ENCODE results near the gene TNS4.

Gene TNS4

DNA sequence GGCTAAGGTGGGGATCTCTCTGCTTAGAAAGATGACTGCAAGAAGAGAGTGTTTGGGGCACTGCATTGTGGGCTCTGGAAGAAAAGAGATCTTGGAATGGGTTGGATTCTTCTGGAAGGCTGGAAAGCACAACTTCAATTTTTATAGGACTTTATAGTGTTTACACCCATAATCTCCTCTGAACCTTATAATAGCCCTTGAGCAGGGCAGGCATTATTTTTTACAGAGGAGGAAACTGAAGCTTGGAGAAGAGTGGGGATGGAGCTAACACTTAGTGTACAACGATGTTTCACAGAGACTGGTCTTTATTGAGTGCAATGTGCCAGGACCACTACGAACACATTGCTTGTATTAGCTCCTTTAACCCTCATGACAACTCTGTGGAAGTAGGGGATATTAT lies 10.4 kb downstream of the TNS4 start:
- TF ChIP-seq, protein P1, sequence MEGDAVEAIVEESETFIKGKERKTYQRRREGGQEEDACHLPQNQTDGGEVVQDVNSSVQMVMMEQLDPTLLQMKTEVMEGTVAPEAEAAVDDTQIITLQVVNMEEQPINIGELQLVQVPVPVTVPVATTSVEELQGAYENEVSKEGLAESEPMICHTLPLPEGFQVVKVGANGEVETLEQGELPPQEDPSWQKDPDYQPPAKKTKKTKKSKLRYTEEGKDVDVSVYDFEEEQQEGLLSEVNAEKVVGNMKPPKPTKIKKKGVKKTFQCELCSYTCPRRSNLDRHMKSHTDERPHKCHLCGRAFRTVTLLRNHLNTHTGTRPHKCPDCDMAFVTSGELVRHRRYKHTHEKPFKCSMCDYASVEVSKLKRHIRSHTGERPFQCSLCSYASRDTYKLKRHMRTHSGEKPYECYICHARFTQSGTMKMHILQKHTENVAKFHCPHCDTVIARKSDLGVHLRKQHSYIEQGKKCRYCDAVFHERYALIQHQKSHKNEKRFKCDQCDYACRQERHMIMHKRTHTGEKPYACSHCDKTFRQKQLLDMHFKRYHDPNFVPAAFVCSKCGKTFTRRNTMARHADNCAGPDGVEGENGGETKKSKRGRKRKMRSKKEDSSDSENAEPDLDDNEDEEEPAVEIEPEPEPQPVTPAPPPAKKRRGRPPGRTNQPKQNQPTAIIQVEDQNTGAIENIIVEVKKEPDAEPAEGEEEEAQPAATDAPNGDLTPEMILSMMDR (IDR thresholded peaks at IDR 0.05; ENCODE audit: insufficient read depth, low read length) = no peak
- TF ChIP-seq POLR2AphosphoS5 (IDR thresholded peaks at IDR 0.05; ENCODE audit: low read depth) (no peak), GABPA (IDR thresholded peaks at IDR 0.05; ENCODE audit: low read depth) (no peak)
- TF ChIP-seq, protein P2, sequence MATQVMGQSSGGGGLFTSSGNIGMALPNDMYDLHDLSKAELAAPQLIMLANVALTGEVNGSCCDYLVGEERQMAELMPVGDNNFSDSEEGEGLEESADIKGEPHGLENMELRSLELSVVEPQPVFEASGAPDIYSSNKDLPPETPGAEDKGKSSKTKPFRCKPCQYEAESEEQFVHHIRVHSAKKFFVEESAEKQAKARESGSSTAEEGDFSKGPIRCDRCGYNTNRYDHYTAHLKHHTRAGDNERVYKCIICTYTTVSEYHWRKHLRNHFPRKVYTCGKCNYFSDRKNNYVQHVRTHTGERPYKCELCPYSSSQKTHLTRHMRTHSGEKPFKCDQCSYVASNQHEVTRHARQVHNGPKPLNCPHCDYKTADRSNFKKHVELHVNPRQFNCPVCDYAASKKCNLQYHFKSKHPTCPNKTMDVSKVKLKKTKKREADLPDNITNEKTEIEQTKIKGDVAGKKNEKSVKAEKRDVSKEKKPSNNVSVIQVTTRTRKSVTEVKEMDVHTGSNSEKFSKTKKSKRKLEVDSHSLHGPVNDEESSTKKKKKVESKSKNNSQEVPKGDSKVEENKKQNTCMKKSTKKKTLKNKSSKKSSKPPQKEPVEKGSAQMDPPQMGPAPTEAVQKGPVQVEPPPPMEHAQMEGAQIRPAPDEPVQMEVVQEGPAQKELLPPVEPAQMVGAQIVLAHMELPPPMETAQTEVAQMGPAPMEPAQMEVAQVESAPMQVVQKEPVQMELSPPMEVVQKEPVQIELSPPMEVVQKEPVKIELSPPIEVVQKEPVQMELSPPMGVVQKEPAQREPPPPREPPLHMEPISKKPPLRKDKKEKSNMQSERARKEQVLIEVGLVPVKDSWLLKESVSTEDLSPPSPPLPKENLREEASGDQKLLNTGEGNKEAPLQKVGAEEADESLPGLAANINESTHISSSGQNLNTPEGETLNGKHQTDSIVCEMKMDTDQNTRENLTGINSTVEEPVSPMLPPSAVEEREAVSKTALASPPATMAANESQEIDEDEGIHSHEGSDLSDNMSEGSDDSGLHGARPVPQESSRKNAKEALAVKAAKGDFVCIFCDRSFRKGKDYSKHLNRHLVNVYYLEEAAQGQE (IDR thresholded peaks at IDR 0.05; ENCODE audit: insufficient replicate concordance, low read depth) = no peak
- Histone ChIP-seq H3K4me3 (replicated peaks; ENCODE audit: insufficient read depth, low read length) (no peak overlapping the region), H3K27me3 (ENCODE audit: insufficient read depth, poor library complexity, severe bottlenecking) (peaks cover 24% of the 10 kb centered on the region), H3K27ac (replicated peaks) (no peak overlapping the region)
- no peak for DNase-seq (ENCODE audit: low read depth in 1 of 2, low spot score in 1 of 2)

DNA sequence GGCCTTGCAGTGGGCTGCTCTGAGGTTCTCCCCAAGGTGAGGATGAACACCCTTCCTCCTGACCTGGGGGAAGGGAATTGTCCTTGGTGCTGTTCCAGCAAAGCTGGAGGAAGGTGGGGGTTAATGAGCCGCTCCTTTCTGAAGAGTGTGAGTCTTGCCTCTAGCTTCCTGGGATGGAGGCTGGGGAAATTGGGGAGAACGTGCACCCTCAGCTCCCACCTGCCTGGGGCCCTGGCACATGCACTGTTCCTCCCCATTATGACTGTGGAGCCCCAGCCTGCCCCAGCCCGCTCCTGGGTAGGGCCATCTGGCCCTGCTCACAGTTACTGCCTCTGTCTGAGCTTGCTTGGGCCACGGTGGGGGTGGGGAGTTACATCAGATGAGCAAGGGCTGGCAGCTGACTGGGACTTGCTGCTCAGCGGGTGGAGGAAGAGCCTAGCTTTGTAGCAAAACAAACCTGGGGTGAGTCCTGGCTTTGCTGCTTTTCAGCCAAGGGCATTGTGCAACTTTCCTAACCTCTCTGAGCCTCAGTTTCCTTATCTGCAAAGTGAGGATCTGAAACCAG lies 11.1 kb downstream of the TNS4 start:
- no peak overlapping the region for H3K27ac ChIP-seq (replicated peaks)
- DNase-seq (ENCODE audit: low read depth in 1 of 2, low spot score in 1 of 2) = peak; percentile 18 to 46

DNA sequence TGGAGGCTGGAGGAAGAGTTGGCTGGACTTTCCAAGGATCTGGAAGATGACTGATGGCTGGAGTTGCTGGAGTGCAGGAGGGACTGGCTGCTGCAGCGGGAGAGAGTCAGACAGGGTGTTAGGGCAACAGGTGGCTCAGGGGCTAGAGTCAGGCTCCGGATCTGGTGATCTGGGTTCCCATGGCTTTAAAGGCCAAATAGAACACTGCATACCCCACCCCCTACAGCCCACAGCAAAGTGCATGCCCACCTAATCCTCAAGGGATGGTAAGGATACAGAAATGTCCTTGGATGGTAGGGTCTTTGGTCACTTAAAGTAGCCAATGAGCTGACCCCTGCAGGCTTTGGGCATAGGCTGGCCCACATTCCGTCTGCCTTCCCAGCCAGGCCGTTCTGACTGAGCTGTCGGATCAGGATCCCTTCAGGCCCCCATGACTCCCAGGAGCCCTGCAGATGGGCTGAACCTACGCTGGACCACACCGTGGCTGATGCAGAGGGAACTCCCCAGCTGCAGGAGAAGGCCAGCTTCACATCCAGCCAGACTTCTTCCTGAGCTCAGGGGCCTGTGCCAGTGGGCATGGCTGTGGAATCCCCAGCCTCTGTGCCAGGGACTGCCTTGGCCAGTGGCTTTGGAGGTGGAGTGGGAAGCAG lies 13.9 kb downstream of the TNS4 start:
- H3K4me3 ChIP-seq (replicated peaks; ENCODE audit: insufficient read depth, low read length) = no peak overlapping the region
- peaks cover 30% of the 10 kb centered on the region for H3K27me3 ChIP-seq (ENCODE audit: insufficient read depth, poor library complexity, severe bottlenecking)
- DNase-seq (ENCODE audit: low read depth in 1 of 2, low spot score in 1 of 2) = no peak
- TF ChIP-seq POLR2AphosphoS5 (IDR thresholded peaks at IDR 0.05; ENCODE audit: low read depth) = no peak
- TF ChIP-seq, protein P2 (IDR thresholded peaks at IDR 0.05; ENCODE audit: insufficient replicate concordance, low read depth) = no peak
- no peak overlapping the region for H3K27ac ChIP-seq (replicated peaks)

More for the DNA sequence above, 11.1 kb downstream of the TNS4 start:
- no peak overlapping the region for H3K4me3 ChIP-seq (replicated peaks; ENCODE audit: insufficient read depth, low read length)
- TF ChIP-seq SPI1 (IDR thresholded peaks at IDR 0.05; ENCODE audit: borderline replicate concordance, low read depth) (no peak), POLR2AphosphoS5 (IDR thresholded peaks at IDR 0.05; ENCODE audit: low read depth) (no peak), GABPA (IDR thresholded peaks at IDR 0.05; ENCODE audit: low read depth) (no peak)
- TF ChIP-seq, protein P1 (IDR thresholded peaks at IDR 0.05; ENCODE audit: insufficient read depth, low read length) = no peak
- TF ChIP-seq, protein P2 (IDR thresholded peaks at IDR 0.05; ENCODE audit: insufficient replicate concordance, low read depth) = no peak
- peaks cover 28% of the 10 kb centered on the region for H3K27me3 ChIP-seq (ENCODE audit: insufficient read depth, poor library complexity, severe bottlenecking)

Measured in HL-60 (cell line).